ENCODE results near the gene ADTRP. TPM values are rescaled to one million over a fixed set of nuclear protein-coding genes. Genes with fewer than 3 reads are reported as not detected.

ADTRP gene
- total RNA-seq, 1 experiment from 2014 or later: 0.50 TPM

DNA sequence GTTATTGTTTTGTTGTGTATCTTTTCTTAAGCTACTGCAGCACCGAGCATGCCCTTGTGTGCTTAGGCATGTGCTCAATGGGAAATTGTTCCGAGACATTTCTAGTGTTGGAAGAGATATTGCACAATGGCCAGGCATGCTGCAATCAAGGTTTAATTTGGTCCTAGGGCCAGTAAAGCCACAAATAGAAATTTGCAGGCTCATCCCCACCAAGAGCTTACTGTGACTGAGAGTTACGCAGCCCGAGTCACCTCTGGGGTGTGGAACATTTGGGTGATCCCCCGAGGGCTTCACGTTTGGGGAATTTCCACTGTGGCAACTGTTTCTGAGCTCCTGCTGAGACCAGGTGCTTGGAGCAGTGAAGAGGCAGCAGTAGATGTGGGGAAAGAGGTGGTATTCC, 65.8 kb downstream of the ADTRP start:
- Mint-ChIP-seq H3K27ac (no peak overlapping the region), H3K4me3 (no peak overlapping the region), H3K36me3 (no peaks in the 10 kb centered on the region), H3K27me3 (ENCODE audit: low read depth) (no peaks in the 10 kb centered on the region), H3K9me3 (peaks cover 15% of the 10 kb centered on the region), H3K4me1 (peaks cover 30% of the 10 kb centered on the region)
- CTCF ChIA-PET: no interaction called here
- POLR2A ChIA-PET: interaction anchor here (1.1 kb wide), 1 partner anchor 300 kb away, joined by 3 read pairs; no protein-coding TSS in a partner anchor
- DNase-seq (ENCODE audit: low spot score) (no peak), ATAC-seq (no peak)
- TF ChIP-seq TEAD1 (CRISPR knock-in tag; IDR thresholded peaks at IDR 0.05) (no peak), FOXK1 (CRISPR knock-in tag; IDR thresholded peaks at IDR 0.05) (no peak), ZNF232 (CRISPR knock-in tag; IDR thresholded peaks at IDR 0.05) (no peak), AR (CRISPR knock-in tag; IDR thresholded peaks at IDR 0.05) (no peak), TEAD4 (CRISPR knock-in tag; IDR thresholded peaks at IDR 0.05) (no peak), NR2C2 (CRISPR knock-in tag; IDR thresholded peaks at IDR 0.05) (no peak), GRHL2 (CRISPR knock-in tag; IDR thresholded peaks at IDR 0.05; ENCODE audit: insufficient replicate concordance, severe bottlenecking) (no peak), NR3C1 (CRISPR knock-in tag; conservative IDR thresholded peaks at IDR 0.05; ENCODE audit: low read depth) (no peak), IRF2 (CRISPR knock-in tag; IDR thresholded peaks at IDR 0.05; ENCODE audit: borderline replicate concordance, low read depth) (no peak), CDX4 (CRISPR knock-in tag; IDR thresholded peaks at IDR 0.05; ENCODE audit: borderline replicate concordance) (no peak), ZNF396 (CRISPR knock-in tag; IDR thresholded peaks at IDR 0.05; ENCODE audit: borderline replicate concordance) (no peak), SMAD4 (CRISPR knock-in tag; IDR thresholded peaks at IDR 0.05) (no peak)
- TF ChIP-seq, protein P1, sequence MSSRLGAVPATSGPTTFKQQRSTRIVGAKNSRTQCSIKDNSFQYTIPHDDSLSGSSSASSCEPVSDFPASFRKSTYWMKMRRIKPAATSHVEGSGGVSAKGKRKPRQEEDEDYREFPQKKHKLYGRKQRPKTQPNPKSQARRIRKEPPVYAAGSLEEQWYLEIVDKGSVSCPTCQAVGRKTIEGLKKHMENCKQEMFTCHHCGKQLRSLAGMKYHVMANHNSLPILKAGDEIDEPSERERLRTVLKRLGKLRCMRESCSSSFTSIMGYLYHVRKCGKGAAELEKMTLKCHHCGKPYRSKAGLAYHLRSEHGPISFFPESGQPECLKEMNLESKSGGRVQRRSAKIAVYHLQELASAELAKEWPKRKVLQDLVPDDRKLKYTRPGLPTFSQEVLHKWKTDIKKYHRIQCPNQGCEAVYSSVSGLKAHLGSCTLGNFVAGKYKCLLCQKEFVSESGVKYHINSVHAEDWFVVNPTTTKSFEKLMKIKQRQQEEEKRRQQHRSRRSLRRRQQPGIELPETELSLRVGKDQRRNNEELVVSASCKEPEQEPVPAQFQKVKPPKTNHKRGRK (CRISPR knock-in tag; IDR thresholded peaks at IDR 0.05; ENCODE audit: borderline replicate concordance): no peak
- TF ChIP-seq, protein P2, sequence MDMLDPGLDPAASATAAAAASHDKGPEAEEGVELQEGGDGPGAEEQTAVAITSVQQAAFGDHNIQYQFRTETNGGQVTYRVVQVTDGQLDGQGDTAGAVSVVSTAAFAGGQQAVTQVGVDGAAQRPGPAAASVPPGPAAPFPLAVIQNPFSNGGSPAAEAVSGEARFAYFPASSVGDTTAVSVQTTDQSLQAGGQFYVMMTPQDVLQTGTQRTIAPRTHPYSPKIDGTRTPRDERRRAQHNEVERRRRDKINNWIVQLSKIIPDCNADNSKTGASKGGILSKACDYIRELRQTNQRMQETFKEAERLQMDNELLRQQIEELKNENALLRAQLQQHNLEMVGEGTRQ (CRISPR knock-in tag; IDR thresholded peaks at IDR 0.05): no peak

DNA sequence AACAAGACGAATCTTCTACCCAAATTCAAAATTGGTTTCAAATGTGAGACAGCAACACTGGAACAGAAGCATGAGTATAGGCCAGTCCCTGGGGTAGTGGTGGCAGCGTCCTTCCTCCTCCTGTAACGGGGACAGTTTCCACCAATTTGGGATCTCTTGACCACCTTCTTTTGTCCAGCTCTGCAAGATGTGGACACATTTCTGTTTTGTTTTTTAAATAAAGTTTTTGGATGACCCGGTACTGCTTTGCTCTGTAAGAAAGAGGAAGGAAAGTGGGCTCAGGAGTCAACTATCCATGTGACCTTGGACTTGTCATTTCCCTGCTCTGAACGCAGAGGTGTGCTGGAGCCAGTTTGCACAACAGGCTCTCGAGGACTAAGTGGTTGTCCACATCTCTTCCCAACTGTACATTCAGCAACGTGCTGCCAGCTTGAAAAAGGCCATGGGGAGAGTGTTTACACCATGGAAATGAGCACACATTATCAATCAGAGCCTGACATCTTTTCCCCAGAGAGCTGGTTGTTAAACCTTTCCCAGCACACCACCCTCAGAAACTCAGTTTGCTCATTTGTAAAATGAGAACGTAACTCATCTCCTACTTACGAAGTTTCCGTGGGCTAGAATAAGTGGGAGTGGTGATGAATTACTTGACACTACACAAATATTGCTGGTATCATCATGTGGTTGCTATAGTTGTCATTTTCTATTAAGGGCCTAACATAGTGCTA, 66.5 kb downstream of the ADTRP start:
- no peaks in the 10 kb centered on the region for H3K27me3 Mint-ChIP-seq (ENCODE audit: low read depth)
- no peak for TF ChIP-seq FOXP1 (CRISPR knock-in tag; IDR thresholded peaks at IDR 0.05; ENCODE audit: borderline replicate concordance)
- peaks cover 20% of the 10 kb centered on the region for H3K9me3 Mint-ChIP-seq
- H3K27ac Mint-ChIP-seq: no peak overlapping the region
- DNase-seq (ENCODE audit: low spot score): no peak
- no peak overlapping the region for H3K4me3 Mint-ChIP-seq
- CTCF ChIA-PET: no interaction called here
- peaks cover 27% of the 10 kb centered on the region for H3K4me1 Mint-ChIP-seq
- no peak for ATAC-seq
- no peaks in the 10 kb centered on the region for H3K36me3 Mint-ChIP-seq
- POLR2A ChIA-PET: interaction anchor here (1.1 kb wide), 1 partner anchor 301 kb away, joined by 3 read pairs; no protein-coding TSS in a partner anchor
